CD4-positive, alpha-beta T cell treated with Interferon gamma for 1 hour (primary cell): ENCODE data around the gene UBXN6.

Experiments used
- DNase-seq: peaks from one replicate; pipeline ENCODE4 v3.0.0-alpha.2; 2020

UBXN6 gene

GRCh38 chr19:4457654-4458395 lies at the start of gene UBXN6:
UBXN6 (minus strand) TSS chr19:4457794; CDS start chr19:4457697, 97 bp downstream.
- peak; percentile 99 for DNase-seq

- DNase-seq: no peak
Measured at GRCh38 chr19:4507150-4507452, 49.5 kb upstream of the UBXN6 start.

GRCh38 chr19:4506449-4507149 lies 49.0 kb upstream of the UBXN6 start:
- no peak for DNase-seq

GRCh38 chr19:4505570-4506448 lies 48.2 kb upstream of the UBXN6 start:
- no peak for DNase-seq

- DNase-seq: no peak
Measured at GRCh38 chr19:4504891-4505569, 47.4 kb upstream of the UBXN6 start.

- no peak for DNase-seq
Measured at GRCh38 chr19:4504297-4504701, 46.7 kb upstream of the UBXN6 start.

GRCh38 chr19:4503825-4504170 lies 46.2 kb upstream of the UBXN6 start:
- DNase-seq: no peak

- no peak for DNase-seq
Measured at GRCh38 chr19:4503132-4503824, 45.7 kb upstream of the UBXN6 start.

GRCh38 chr19:4502282-4503131 lies 44.9 kb upstream of the UBXN6 start:
- no peak for DNase-seq

GRCh38 chr19:4501691-4502090 lies 44.1 kb upstream of the UBXN6 start:
- no peak for DNase-seq

GRCh38 chr19:4500841-4501591 lies 43.4 kb upstream of the UBXN6 start:
- DNase-seq: no peak

- DNase-seq: no peak
Measured at GRCh38 chr19:4499855-4500254, 42.3 kb upstream of the UBXN6 start.

- no peak for DNase-seq
Measured at GRCh38 chr19:4499318-4499717, 41.7 kb upstream of the UBXN6 start.

GRCh38 chr19:4498694-4499093 lies 41.1 kb upstream of the UBXN6 start:
- DNase-seq: no peak

GRCh38 chr19:4497770-4498389 lies 40.3 kb upstream of the UBXN6 start:
- DNase-seq: no peak

GRCh38 chr19:4496304-4496703 lies 38.7 kb upstream of the UBXN6 start:
- DNase-seq: no peak

- DNase-seq: no peak
Measured at GRCh38 chr19:4495471-4495870, 37.9 kb upstream of the UBXN6 start.

- DNase-seq: no peak
Measured at GRCh38 chr19:4494691-4495064, 37.1 kb upstream of the UBXN6 start.

GRCh38 chr19:4493929-4494690 lies 36.5 kb upstream of the UBXN6 start:
- no peak for DNase-seq
